Left ventricle myocardium inferior (tissue), 1 donor: ENCODE data around the gene PDE10A. TPM values are rescaled to one million over a fixed set of nuclear protein-coding genes. Genes with fewer than 3 reads are reported as not detected.

Experiments used
- DNase-seq: peaks from one replicate; pipeline ENCODE4 v3.0.0-alpha.2; 2020
- H3K27ac ChIP-seq: fragments of 200-600 bp; replicated peaks from 2 replicates; pipeline ENCODE4 v1.8.0; 2021
- H3K27me3 ChIP-seq: fragments of 200-600 bp; 2 replicates; pipeline ENCODE4 v1.8.0; 2021; ENCODE audit warnings: low read depth
- H3K36me3 ChIP-seq: fragments of 200-600 bp; 2 replicates; pipeline ENCODE4 v1.8.0; 2021
- H3K4me1 ChIP-seq: fragments of 200-600 bp; 2 replicates; pipeline ENCODE4 v1.8.0; 2021
- H3K4me3 ChIP-seq: fragments of 200-600 bp; 2 replicates; pipeline ENCODE4 v1.8.0; 2021; ENCODE audit warnings: mild to moderate bottlenecking, moderate library complexity
- H3K9me3 ChIP-seq: fragments of 200-600 bp; replicated peaks from 2 replicates; pipeline ENCODE4 v1.8.0; 2021
- intact Hi-C: fragments of 100-400 bp; cut with micrococcal nuclease; formaldehyde crosslinking; loops from one replicate; pipeline ENCODE4 v1.11.0; 2022
- long read RNA-seq: library from polyadenylated mRNA; unstranded; transcript quantifications from one replicate; pipeline ENCODE4 v2.0.0, GENCODE V29; 2021
- total RNA-seq: library from RNA; stranded (reverse); fragmentation: NEBNext Ultra II Directional; extraction: Animal tissue kit (Norgen Biotek cat#: 25700); gene quantifications from one replicate; pipeline ENCODE4 v1.2.1, GENCODE V29; 2021
- TF ChIP-seq, protein P1 (sequence below): fragments of 200-600 bp; IDR thresholded peaks from 2 replicates; pipeline ENCODE4 v1.8.0; 2021; ENCODE audit warnings: antibody characterized with exemption, mild to moderate bottlenecking, borderline replicate concordance
- donor health status: DM: no; HTN: yes; CAD: no; lungs with severe emphysema.

PDE10A gene
- total RNA-seq = 12.2 TPM
- long read RNA-seq, full-length matches to known transcripts = 2 of 6 reads
- long read RNA-seq, partial matches to known transcripts = 1 of 6 reads
- long read RNA-seq, other reads (novel, unspliced or antisense) = 3 of 6 reads

- peak within 1 kb of the TSS; percentile 97 for H3K27ac ChIP-seq
- H3K27me3 ChIP-seq = peaks cover 39% of the 10 kb centered on the region
- TF ChIP-seq, protein P1, sequence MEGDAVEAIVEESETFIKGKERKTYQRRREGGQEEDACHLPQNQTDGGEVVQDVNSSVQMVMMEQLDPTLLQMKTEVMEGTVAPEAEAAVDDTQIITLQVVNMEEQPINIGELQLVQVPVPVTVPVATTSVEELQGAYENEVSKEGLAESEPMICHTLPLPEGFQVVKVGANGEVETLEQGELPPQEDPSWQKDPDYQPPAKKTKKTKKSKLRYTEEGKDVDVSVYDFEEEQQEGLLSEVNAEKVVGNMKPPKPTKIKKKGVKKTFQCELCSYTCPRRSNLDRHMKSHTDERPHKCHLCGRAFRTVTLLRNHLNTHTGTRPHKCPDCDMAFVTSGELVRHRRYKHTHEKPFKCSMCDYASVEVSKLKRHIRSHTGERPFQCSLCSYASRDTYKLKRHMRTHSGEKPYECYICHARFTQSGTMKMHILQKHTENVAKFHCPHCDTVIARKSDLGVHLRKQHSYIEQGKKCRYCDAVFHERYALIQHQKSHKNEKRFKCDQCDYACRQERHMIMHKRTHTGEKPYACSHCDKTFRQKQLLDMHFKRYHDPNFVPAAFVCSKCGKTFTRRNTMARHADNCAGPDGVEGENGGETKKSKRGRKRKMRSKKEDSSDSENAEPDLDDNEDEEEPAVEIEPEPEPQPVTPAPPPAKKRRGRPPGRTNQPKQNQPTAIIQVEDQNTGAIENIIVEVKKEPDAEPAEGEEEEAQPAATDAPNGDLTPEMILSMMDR = no peak
- peaks cover 55% of the 10 kb centered on the region for H3K4me1 ChIP-seq
- intact Hi-C loops = loop anchor here (10.0 kb wide), 1 partner anchor 182 kb away; no protein-coding TSS in a partner anchor
- H3K9me3 ChIP-seq = no peaks in the 10 kb centered on the region
- peak within 1 kb of the TSS; percentile 93 for H3K4me3 ChIP-seq
- no peaks in the 10 kb centered on the region for H3K36me3 ChIP-seq
- DNase-seq = peak; percentile 84
Measured at GRCh38 chr6:165662749-165663376, at the start of gene PDE10A. Gene PDE10A (minus strand): TSS chr6:165663241. CDS start chr6:165662811, 430 bp downstream.

GRCh38 chr6:165708985-165709576 is 46.0 kb upstream of the PDE10A start:
- Histone ChIP-seq H3K4me3 (no peak overlapping the region), H3K27me3 (peaks cover 9% of the 10 kb centered on the region), H3K27ac (no peak overlapping the region), H3K36me3 (no peaks in the 10 kb centered on the region), H3K4me1 (peaks cover 3% of the 10 kb centered on the region), H3K9me3 (no peaks in the 10 kb centered on the region)
- TF ChIP-seq, protein P1 = no peak
- no peak for DNase-seq
- intact Hi-C loops = no loop called here

DNA sequence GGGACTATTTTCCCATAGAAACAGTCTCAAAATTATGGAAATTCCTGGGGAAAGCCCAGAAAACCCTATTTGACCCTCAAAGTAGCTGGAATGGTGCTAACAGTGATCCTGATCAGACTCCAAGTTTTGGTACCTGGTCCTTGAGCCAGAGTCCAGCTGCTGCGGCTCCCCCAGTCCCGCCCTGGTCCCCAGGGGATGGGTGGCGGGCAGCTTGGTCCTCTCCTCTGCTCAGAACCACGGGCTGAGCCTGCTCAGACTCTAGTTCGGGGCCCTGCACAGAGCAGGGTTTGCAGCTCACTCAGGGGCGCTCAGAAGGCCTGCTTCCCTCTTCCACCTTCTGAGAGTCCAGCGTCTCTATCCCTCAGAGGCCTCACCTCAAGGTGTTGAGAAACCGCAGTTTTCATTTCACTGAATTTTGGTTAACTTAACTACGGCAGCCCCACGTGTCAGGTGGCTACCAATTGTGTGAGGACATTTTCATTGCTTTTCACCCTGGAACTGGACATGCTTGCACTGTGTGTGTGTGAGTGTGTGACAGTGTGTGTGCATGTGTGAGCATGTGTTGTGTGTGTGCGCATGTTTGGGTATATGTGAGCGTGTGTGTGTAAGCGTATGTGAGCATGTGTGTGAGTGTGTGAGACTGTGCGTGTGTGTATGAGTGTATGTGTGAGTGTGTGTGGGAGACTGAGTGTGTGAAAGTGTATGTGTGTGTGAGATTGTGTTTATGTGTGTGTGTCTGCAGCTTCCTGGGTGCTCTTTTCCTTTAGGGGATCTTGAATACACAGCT is 44.2 kb upstream of the PDE10A start:
- Histone ChIP-seq H3K27me3 (peaks cover 9% of the 10 kb centered on the region), H3K4me1 (peaks cover 10% of the 10 kb centered on the region), H3K9me3 (no peaks in the 10 kb centered on the region), H3K27ac (no peak overlapping the region), H3K36me3 (no peaks in the 10 kb centered on the region), H3K4me3 (no peak overlapping the region)
- intact Hi-C loops = no loop called here
- TF ChIP-seq, protein P1 = no peak
- DNase-seq = no peak

- no peak overlapping the region for H3K27ac ChIP-seq
- TF ChIP-seq, protein P1 = no peak
- peaks cover 2% of the 10 kb centered on the region for H3K27me3 ChIP-seq
- H3K4me1 ChIP-seq = peaks cover 22% of the 10 kb centered on the region
- intact Hi-C loops = no loop called here
- no peak overlapping the region for H3K4me3 ChIP-seq
- no peaks in the 10 kb centered on the region for H3K9me3 ChIP-seq
- DNase-seq = no peak
- H3K36me3 ChIP-seq = no peaks in the 10 kb centered on the region
Measured at GRCh38 chr6:165705941-165706340, 42.9 kb upstream of the PDE10A start.

- peaks cover 30% of the 10 kb centered on the region for H3K4me1 ChIP-seq
- TF ChIP-seq, protein P1 = no peak
- H3K9me3 ChIP-seq = peaks cover 9% of the 10 kb centered on the region
- no peak overlapping the region for H3K4me3 ChIP-seq
- H3K27me3 ChIP-seq = no peaks in the 10 kb centered on the region
- H3K36me3 ChIP-seq = no peaks in the 10 kb centered on the region
- no peak overlapping the region for H3K27ac ChIP-seq
- no peak for DNase-seq
- intact Hi-C loops = no loop called here
Measured at GRCh38 chr6:165704045-165704748, 41.2 kb upstream of the PDE10A start.
